PC-3 (cell line): Measurements from ENCODE around the gene PKNOX1. TPM values are rescaled to one million over a fixed set of nuclear protein-coding genes. Genes with fewer than 3 reads are reported as not detected.

Experiments used
- ATAC-seq: fragments of 200-7000 bp; cut with Tn5 transposase; 2 replicates; pipeline ENCODE4 v1.9.1; 2020; ENCODE audit warnings: mild to moderate bottlenecking, moderate library complexity
- BruUV-seq: library from RNA; stranded (reverse); fragments of 400-500 nt; replicated peaks from 2 replicates; lab custom pipeline; 2021; lab: Mats Ljungman, UMichigan
- CTCF ChIA-PET: fragments of 300-600 bp; sonication (Branson Sonifier 250); formaldehyde crosslinking; loops from one replicate; lab custom pipeline; 2022; ENCODE audit warnings: antibody characterized with exemption; lab: Charles Lee
- POLR2A ChIA-PET: fragments of 300-600 bp; sonication (Branson Sonifier 250); formaldehyde crosslinking; loops from one replicate; lab custom pipeline; 2022; ENCODE audit warnings: antibody characterized with exemption; ENCODE audit not compliant: unreplicated experiment; lab: Charles Lee
- DNase-seq: peaks from one replicate; pipeline ENCODE4 v3.0.0-alpha.2; 2015
- H2AFZ ChIP-seq: fragments of 300-600 bp; sonication (generic); 2 replicates; pipeline ENCODE4 v1.6.0; 2016; ENCODE audit warnings: antibody characterized with exemption, low read length
- H3F3A ChIP-seq: fragments of 300-600 bp; sonication (generic); one replicate; pipeline ENCODE4 v1.6.0; 2017; ENCODE audit warnings: antibody characterized with exemption, low read length, control low read depth, mild to moderate bottlenecking; ENCODE audit not compliant: unreplicated experiment
- H3K27ac ChIP-seq: fragments of 300-600 bp; sonication (generic); 2 replicates; pipeline ENCODE4 v1.5.1; 2016; ENCODE audit warnings: mild to moderate bottlenecking, low read length
- H3K27me3 ChIP-seq: fragments of 300-600 bp; sonication (generic); 2 replicates; pipeline ENCODE4 v1.6.1; 2016; ENCODE audit warnings: low read length, mixed read lengths
- H3K36me3 ChIP-seq: fragments of 300-600 bp; sonication (generic); 2 replicates; pipeline ENCODE4 v1.6.1; 2016; ENCODE audit warnings: low read depth, mixed run types, low read length, mixed read lengths
- H3K4me1 ChIP-seq: fragments of 300-600 bp; sonication (generic); 2 replicates; pipeline ENCODE4 v1.5.1; 2016; ENCODE audit warnings: low read length; ENCODE audit not compliant: insufficient read depth
- H3K4me2 ChIP-seq: fragments of 300-600 bp; sonication (generic); 2 replicates; pipeline ENCODE4 v1.6.0; 2016; ENCODE audit warnings: low read length
- H3K4me3 ChIP-seq: fragments of 300-600 bp; sonication (generic); 2 replicates; pipeline ENCODE4 v1.5.1; 2016; ENCODE audit warnings: mild to moderate bottlenecking, low read length, mixed read lengths
- H3K79me2 ChIP-seq: fragments of 300-600 bp; sonication (generic); 2 replicates; pipeline ENCODE4 v1.6.1; 2017; ENCODE audit warnings: low read length, mixed read lengths
- H3K9ac ChIP-seq: fragments of 300-600 bp; sonication (generic); 2 replicates; pipeline ENCODE4 v1.6.0; 2016; ENCODE audit warnings: mild to moderate bottlenecking, low read length
- H3K9me2 ChIP-seq: fragments of 300-600 bp; sonication (generic); replicated peaks from 2 replicates; pipeline ENCODE4 v1.6.1; 2016; ENCODE audit warnings: mixed run types, low read length, mixed read lengths
- H3K9me3 ChIP-seq: fragments of 300-600 bp; sonication (generic); 2 replicates; pipeline ENCODE4 v1.6.1; 2016; ENCODE audit warnings: low read length, mixed read lengths
- H4K20me1 ChIP-seq: fragments of 300-600 bp; sonication (generic); 2 replicates; pipeline ENCODE4 v1.6.1; 2016; ENCODE audit warnings: low read length, mixed read lengths
- CTCF ChIP-seq: fragments of 300-600 bp; sonication (generic); conservative IDR thresholded peaks from 2 replicates; pipeline ENCODE4 v1.5.1; 2017; ENCODE audit warnings: antibody characterized with exemption, low read depth, mild to moderate bottlenecking, low read length
- EZH2 ChIP-seq: fragments of 300-600 bp; sonication (generic); IDR thresholded peaks from one replicate; pipeline ENCODE4 v1.6.1; 2017; ENCODE audit warnings: antibody characterized with exemption, mild to moderate bottlenecking, low read length; ENCODE audit not compliant: unreplicated experiment
- EZH2phosphoT487 ChIP-seq: fragments of 300-600 bp; sonication (generic); IDR thresholded peaks from 2 replicates; pipeline ENCODE4 v1.6.1; 2018; ENCODE audit warnings: mild to moderate bottlenecking, antibody characterized with exemption, low read length, borderline replicate concordance
- intact Hi-C: fragments of 100-400 bp; cut with micrococcal nuclease; formaldehyde crosslinking; loops from 2 replicates; pipeline ENCODE4 v1.9.0; 2023
- total RNA-seq: library from RNA; depleted of rRNA; stranded (reverse); fragments of >200 nt; gene quantifications from 2 replicates; pipeline ENCODE4 v1.2.3, GENCODE V29; 2014

PKNOX1 gene
- total RNA-seq, 1 experiment from 2014 or later = 19.7 TPM

DNA sequence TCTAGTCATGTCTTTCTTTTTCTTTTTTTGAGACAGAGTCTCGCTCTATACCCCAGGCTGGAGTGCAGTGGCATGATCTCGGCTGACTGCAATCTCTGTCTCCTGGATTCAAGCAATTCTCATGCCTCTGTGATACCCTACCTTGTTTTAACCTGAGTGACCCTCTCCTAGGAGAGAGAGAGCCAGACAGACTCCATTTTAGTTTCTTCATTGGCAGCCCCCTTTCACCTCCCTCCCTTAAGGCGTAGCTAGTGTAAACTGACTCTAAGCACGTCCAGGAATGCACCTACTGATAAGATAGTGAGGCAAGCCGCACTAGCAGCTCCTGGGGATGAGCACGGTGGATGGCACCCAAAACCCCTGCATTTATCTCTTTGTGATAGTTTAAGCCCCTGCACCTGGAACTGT lies 5.2 kb upstream of the PKNOX1 start:
- Histone ChIP-seq H3K4me3 (no peak overlapping the region), H3K9me3 (no peaks in the 10 kb centered on the region), H3K27ac (no peak overlapping the region), H3K36me3 (no peaks in the 10 kb centered on the region), H2AFZ (no peak overlapping the region), H3K4me2 (no peak overlapping the region), H3K27me3 (no peaks in the 10 kb centered on the region), H3F3A (no peaks in the 10 kb centered on the region), H3K79me2 (no peaks in the 10 kb centered on the region), H3K9ac (no peak overlapping the region), H3K4me1 (peaks cover 8% of the 10 kb centered on the region), H3K9me2 (no peaks in the 10 kb centered on the region), H4K20me1 (no peaks in the 10 kb centered on the region)
- ChIA-PET CTCF (no interaction called here), POLR2A (no interaction called here)
- TF ChIP-seq EZH2phosphoT487 (no peak), CTCF (no peak), EZH2 (no peak)
- DNase-seq = no peak
- no peak for ATAC-seq
- intact Hi-C loops = no loop called here
- no TSS peak for BruUV-seq

GRCh38 chr21:42970946-42971653 lies 3.3 kb upstream of the PKNOX1 start:
- Histone ChIP-seq H3K9ac (no peak overlapping the region), H3F3A (no peaks in the 10 kb centered on the region), H2AFZ (no peak overlapping the region), H3K9me2 (no peaks in the 10 kb centered on the region), H3K36me3 (no peaks in the 10 kb centered on the region), H3K4me3 (no peak overlapping the region), H3K79me2 (peaks cover 10% of the 10 kb centered on the region), H3K9me3 (no peaks in the 10 kb centered on the region), H4K20me1 (no peaks in the 10 kb centered on the region), H3K4me2 (no peak overlapping the region), H3K4me1 (peaks cover 11% of the 10 kb centered on the region), H3K27ac (no peak overlapping the region), H3K27me3 (no peaks in the 10 kb centered on the region)
- POLR2A ChIA-PET = no interaction called here
- CTCF ChIA-PET = no interaction called here
- TF ChIP-seq EZH2 (no peak), EZH2phosphoT487 (no peak), CTCF (no peak)
- BruUV-seq = no TSS peak
- intact Hi-C loops = loop anchor here (10.0 kb wide), 2 partner anchors 46 to 76 kb away; partner anchors contain the start of genes ERVH48-1 and NDUFV3
- ATAC-seq (no peak), DNase-seq (no peak)

DNA sequence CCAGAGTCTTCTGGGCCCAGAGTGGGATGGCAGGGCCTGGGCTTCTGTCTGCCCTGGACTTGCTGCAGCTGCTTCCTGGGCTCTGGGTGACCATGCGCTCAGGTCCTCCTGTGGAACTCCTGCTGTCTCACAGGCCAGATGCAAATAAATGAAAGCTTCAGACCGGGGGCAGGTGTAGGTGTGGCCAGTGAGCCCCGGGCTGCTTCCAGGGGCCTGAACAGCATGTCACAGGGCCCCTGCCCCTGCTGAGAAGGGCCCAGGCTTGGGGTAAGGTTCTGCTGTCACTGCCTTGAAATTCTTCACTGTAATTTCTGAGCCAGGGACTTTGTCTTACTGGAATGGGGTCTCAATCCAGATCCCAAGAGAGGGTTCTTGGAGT lies 2.5 kb upstream of the PKNOX1 start:
- no peak for ATAC-seq
- peaks cover 17% of the 10 kb centered on the region for H3K79me2 ChIP-seq
- POLR2A ChIA-PET = no interaction called here
- peaks cover 6% of the 10 kb centered on the region for H3K36me3 ChIP-seq
- intact Hi-C loops = loop anchor here (10.0 kb wide), 2 partner anchors 47 to 77 kb away; partner anchors contain the start of genes ERVH48-1 and NDUFV3
- peaks cover 16% of the 10 kb centered on the region for H3K4me1 ChIP-seq
- H3K27me3 ChIP-seq = no peaks in the 10 kb centered on the region
- DNase-seq = no peak
- H3K4me3 ChIP-seq = no peak overlapping the region
- H3K9me2 ChIP-seq = no peaks in the 10 kb centered on the region
- H3K9me3 ChIP-seq = no peaks in the 10 kb centered on the region
- BruUV-seq = no TSS peak
- no peak overlapping the region for H3K9ac ChIP-seq
- no peaks in the 10 kb centered on the region for H4K20me1 ChIP-seq
- H3K27ac ChIP-seq = no peak overlapping the region
- H3K4me2 ChIP-seq = no peak overlapping the region
- no peaks in the 10 kb centered on the region for H3F3A ChIP-seq
- H2AFZ ChIP-seq = no peak overlapping the region
- TF ChIP-seq CTCF = no peak
- TF ChIP-seq EZH2 = no peak
- TF ChIP-seq EZH2phosphoT487 = no peak
- CTCF ChIA-PET = no interaction called here
